ENCODE results near the gene ST13.

Gene ST13

DNA sequence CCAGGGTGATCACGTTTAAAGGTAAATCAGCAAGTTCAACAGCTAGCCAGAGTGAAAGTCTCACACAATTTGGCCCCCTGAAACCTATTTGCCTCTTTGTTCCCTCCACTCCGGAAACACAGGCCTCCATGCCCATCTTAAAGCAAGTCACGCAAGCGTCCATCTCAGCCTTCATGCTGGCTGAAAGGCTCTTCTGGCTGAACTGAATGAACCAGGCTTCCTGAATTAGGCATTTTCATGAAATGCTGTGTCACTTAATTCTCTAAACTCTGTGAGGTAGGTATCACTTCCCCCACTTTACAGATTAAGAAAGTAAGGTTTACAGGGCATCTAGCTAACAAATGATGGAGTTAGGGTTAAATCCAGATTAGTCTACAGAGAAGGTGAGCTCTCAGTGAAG is 38.7 kb downstream of the ST13 start:
- no peaks in the 10 kb centered on the region for H3K9me3 ChIP-seq (ENCODE audit: control insufficient read depth in 2 of 2, low read length in 2 of 2)
- H3K27me3 ChIP-seq (ENCODE audit: control insufficient read depth in 1 of 2, insufficient read depth in 2 of 2, low read length in 2 of 2), result no peaks in the 10 kb centered on the region
- H3K27ac ChIP-seq (ENCODE audit: low read length), result no peak overlapping the region
- peak overlapping the region in 1 of 2 donors; percentile 99 for H3K4me3 ChIP-seq (ENCODE audit: low read length in 2 of 2)
- no peak overlapping the region for H3K9ac ChIP-seq (ENCODE audit: low read length in 2 of 2)
- peaks cover 0 to 2% of the 10 kb centered on the region in 2 donors for H3K36me3 ChIP-seq (ENCODE audit: control insufficient read depth in 2 of 2, insufficient read depth in 2 of 2, low read length in 2 of 2)
- H3K4me1 ChIP-seq (ENCODE audit: control insufficient read depth, insufficient read depth, low read length), result peaks cover 5% of the 10 kb centered on the region

DNA sequence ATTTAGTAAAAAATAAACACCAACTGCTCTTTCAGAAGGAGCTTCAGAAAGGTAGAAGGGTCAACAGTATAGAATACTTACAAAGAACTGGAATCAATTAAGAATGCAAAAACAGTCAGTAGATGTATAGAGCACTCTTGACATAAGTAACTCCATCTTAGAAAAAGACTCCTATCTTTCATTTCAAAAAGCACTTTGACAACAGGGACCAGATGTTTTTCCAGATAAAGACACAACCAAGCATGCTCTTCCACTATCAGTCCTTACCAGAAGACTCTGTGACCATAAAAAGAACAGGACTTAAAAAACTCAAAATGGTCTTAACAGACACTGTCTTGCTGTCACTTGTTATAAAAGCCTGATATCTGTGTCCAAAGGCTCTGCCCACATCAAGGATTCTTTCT is 42.5 kb downstream of the ST13 start:
- Histone ChIP-seq H3K27me3 (ENCODE audit: control insufficient read depth in 1 of 2, insufficient read depth in 2 of 2, low read length in 2 of 2) (no peaks in the 10 kb centered on the region), H3K27ac (ENCODE audit: low read length) (no peak overlapping the region), H3K9ac (ENCODE audit: low read length in 2 of 2) (no peak overlapping the region), H3K4me3 (ENCODE audit: low read length in 2 of 2) (no peak overlapping the region), H3K9me3 (ENCODE audit: control insufficient read depth in 2 of 2, low read length in 2 of 2) (no peaks in the 10 kb centered on the region), H3K36me3 (ENCODE audit: control insufficient read depth in 2 of 2, insufficient read depth in 2 of 2, low read length in 2 of 2) (no peaks in the 10 kb centered on the region), H3K4me1 (ENCODE audit: control insufficient read depth, insufficient read depth, low read length) (peaks cover 3% of the 10 kb centered on the region)

DNA sequence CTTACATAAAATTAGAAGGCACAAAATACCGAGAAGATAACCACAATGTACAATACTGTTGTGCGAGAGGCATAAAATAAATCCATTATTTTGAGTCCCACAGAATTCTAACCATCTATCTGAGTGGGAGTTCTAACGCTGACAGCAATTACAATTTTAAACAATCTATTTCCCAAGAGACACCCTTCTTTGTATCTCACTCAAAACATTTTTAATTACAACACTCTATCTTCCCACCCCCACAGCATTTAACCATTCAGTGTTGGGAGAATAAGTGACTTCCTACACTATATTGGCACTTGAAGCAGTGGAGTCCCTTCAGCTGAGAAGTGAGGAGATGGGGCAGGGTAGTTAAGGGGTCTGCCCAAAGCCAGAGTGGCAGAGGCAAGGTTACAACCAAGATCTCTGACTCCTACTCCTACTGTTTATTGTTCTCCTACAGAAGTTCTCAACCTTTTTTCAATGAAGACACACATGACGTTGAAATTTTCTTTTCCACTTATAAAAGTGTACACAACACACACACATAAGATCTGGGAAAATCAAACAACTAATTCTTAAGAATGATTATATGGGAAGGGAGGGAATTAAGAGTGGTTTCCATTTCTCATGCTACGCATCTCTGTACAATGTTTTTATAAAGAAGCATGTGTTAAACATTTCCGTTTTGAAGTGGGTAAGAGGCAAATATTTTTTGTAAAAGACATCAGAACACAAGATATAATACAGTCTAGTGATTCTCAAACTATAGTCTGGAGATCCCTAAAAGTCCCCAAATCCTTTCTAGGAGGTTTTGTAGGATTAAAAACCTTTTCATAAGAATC is 48.2 kb downstream of the ST13 start:
- no peaks in the 10 kb centered on the region for H3K36me3 ChIP-seq (ENCODE audit: control insufficient read depth in 2 of 2, insufficient read depth in 2 of 2, low read length in 2 of 2)
- no peaks in the 10 kb centered on the region for H3K9me3 ChIP-seq (ENCODE audit: control insufficient read depth in 2 of 2, low read length in 2 of 2)
- no peaks in the 10 kb centered on the region for H3K27me3 ChIP-seq (ENCODE audit: control insufficient read depth in 1 of 2, insufficient read depth in 2 of 2, low read length in 2 of 2)
- H3K4me1 ChIP-seq (ENCODE audit: control insufficient read depth, insufficient read depth, low read length), result peaks cover 2% of the 10 kb centered on the region
- no peak overlapping the region for H3K4me3 ChIP-seq (ENCODE audit: low read length in 2 of 2)
- no peak overlapping the region for H3K27ac ChIP-seq (ENCODE audit: low read length)
- H3K9ac ChIP-seq (ENCODE audit: low read length in 2 of 2), result no peak overlapping the region

DNA sequence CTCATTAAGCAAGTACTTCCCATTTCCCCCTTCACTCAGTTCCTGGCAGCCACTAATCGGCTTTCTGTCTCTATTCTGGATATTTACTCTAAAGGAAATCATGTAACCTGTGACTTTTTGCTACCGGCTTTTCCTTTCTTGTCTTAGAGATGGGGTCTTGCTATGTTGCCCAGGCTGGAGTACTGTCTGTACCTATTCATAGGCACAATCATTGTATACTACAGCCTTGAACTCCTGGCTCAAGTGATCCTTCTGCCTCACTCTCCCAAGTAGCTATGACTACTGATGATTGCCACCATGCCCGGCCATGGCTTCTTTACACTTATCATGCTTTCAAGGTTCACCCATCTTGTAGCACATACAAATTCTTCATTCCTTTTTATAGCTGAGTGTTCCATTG is 49.7 kb downstream of the ST13 start:
- H3K9me3 ChIP-seq (ENCODE audit: control insufficient read depth in 2 of 2, low read length in 2 of 2), result no peaks in the 10 kb centered on the region
- no peaks in the 10 kb centered on the region for H3K36me3 ChIP-seq (ENCODE audit: control insufficient read depth in 2 of 2, insufficient read depth in 2 of 2, low read length in 2 of 2)

DNA sequence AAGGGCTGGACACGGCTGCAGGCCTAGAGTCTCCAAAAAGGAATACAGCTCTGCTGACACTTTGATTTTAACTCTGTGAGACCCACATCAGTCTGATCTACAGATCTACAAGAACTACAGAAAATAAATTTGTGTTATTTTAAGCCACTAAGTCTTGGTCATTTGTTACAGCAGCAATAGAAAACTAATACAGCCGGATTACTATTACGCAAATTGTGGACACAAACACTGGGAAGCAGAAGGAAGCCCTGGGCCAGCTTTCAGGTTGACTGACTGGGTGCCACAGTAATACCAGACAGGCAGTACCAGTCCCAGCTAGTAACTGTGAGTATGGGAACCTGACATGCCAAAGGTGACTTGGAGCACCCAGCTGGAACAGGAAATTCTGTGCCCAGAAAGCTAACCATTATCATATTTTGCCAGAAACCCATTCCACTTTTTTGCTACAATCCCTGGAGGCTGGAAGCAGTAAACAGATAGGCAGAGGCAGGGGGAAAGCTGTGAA is 50.7 kb downstream of the ST13 start:
- Histone ChIP-seq H3K4me3 (ENCODE audit: low read length in 2 of 2) (no peak overlapping the region), H3K27me3 (ENCODE audit: control insufficient read depth in 1 of 2, insufficient read depth in 2 of 2, low read length in 2 of 2) (no peaks in the 10 kb centered on the region), H3K4me1 (ENCODE audit: control insufficient read depth, insufficient read depth, low read length) (peaks cover 2% of the 10 kb centered on the region), H3K27ac (ENCODE audit: low read length) (no peak overlapping the region), H3K36me3 (ENCODE audit: control insufficient read depth in 2 of 2, insufficient read depth in 2 of 2, low read length in 2 of 2) (no peaks in the 10 kb centered on the region), H3K9me3 (ENCODE audit: control insufficient read depth in 2 of 2, low read length in 2 of 2) (no peaks in the 10 kb centered on the region), H3K9ac (ENCODE audit: low read length in 2 of 2) (no peak overlapping the region)

More for the DNA sequence above, 49.7 kb downstream of the ST13 start:
- no peaks in the 10 kb centered on the region for H3K27me3 ChIP-seq (ENCODE audit: control insufficient read depth in 1 of 2, insufficient read depth in 2 of 2, low read length in 2 of 2)
- no peak overlapping the region for H3K9ac ChIP-seq (ENCODE audit: low read length in 2 of 2)
- no peak overlapping the region for H3K27ac ChIP-seq (ENCODE audit: low read length)
- peaks cover 2% of the 10 kb centered on the region for H3K4me1 ChIP-seq (ENCODE audit: control insufficient read depth, insufficient read depth, low read length)
- H3K4me3 ChIP-seq (ENCODE audit: low read length in 2 of 2), result no peak overlapping the region

DNA sequence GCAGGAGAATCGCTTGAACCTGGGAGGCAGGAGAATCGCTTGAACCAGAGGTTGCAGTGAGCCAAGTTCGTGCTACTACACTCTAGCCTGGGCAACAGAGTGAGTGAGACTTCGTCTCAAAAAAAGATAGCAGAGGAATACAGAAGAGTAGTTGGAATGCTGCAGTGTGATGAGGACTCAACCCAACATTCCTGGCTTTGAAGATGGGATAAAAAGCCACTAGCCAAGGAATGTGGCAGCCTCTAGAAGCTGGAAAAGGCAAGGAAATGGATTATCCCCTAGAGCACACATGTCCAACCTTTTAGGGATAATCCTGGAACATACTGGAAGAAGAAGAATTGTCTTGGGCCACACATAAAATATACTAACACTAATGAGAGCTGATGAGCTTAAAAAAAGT is 51.2 kb downstream of the ST13 start:
- no peak overlapping the region for H3K27ac ChIP-seq (ENCODE audit: low read length)
- no peaks in the 10 kb centered on the region for H3K27me3 ChIP-seq (ENCODE audit: control insufficient read depth in 1 of 2, insufficient read depth in 2 of 2, low read length in 2 of 2)
- H3K4me1 ChIP-seq (ENCODE audit: control insufficient read depth, insufficient read depth, low read length), result peaks cover 2% of the 10 kb centered on the region
- H3K9ac ChIP-seq (ENCODE audit: low read length in 2 of 2), result no peak overlapping the region
- H3K36me3 ChIP-seq (ENCODE audit: control insufficient read depth in 2 of 2, insufficient read depth in 2 of 2, low read length in 2 of 2), result no peaks in the 10 kb centered on the region
- H3K9me3 ChIP-seq (ENCODE audit: control insufficient read depth in 2 of 2, low read length in 2 of 2), result no peaks in the 10 kb centered on the region
- no peak overlapping the region for H3K4me3 ChIP-seq (ENCODE audit: low read length in 2 of 2)

DNA sequence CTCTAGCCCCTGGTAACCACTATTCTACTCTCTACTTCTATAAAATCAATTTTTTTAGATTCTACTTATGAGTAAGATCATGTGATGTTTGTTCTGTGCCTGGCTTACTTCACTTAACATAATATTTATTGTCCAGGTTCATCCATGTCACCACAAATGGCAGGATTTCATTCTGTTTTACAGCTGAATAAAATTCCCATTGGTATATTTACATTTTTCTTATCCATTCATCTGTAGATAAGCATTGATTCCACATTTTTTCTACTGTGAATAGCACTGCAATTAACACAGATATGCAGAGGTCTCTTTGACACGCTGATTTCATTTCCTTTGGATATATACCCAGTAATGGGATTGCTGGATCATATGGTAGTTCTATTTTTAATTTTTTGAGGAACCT is 53.1 kb downstream of the ST13 start:
- Histone ChIP-seq H3K9me3 (ENCODE audit: control insufficient read depth in 2 of 2, low read length in 2 of 2) (no peaks in the 10 kb centered on the region), H3K4me3 (ENCODE audit: low read length in 2 of 2) (no peak overlapping the region), H3K4me1 (ENCODE audit: control insufficient read depth, insufficient read depth, low read length) (peaks cover 2% of the 10 kb centered on the region), H3K27me3 (ENCODE audit: control insufficient read depth in 1 of 2, insufficient read depth in 2 of 2, low read length in 2 of 2) (no peaks in the 10 kb centered on the region), H3K27ac (ENCODE audit: low read length) (no peak overlapping the region), H3K36me3 (ENCODE audit: control insufficient read depth in 2 of 2, insufficient read depth in 2 of 2, low read length in 2 of 2) (peaks cover 0 to under 1% of the 10 kb centered on the region in 2 donors), H3K9ac (ENCODE audit: low read length in 2 of 2) (no peak overlapping the region)

DNA sequence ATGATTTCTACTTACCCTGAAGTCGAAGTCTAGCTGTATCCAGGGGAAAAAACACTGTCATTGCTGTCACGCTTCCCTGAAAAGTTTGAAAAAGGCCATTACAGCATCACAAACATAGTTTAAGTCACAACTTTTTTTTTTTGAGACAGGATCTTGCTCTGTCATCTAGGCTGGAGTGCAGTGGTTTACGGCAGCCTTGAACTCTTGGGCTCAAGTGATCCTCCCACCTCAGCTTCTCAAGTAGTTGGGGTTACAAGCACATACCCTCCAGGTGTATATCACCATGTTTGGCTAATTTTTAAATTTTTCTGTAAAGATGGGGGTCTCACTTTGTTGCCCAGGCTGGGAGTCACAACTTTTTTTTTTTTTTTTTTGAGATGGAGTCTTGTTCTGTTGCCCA is 57.4 kb downstream of the ST13 start:
- Histone ChIP-seq H3K4me1 (ENCODE audit: control insufficient read depth, insufficient read depth, low read length) (peaks cover 2% of the 10 kb centered on the region), H3K36me3 (ENCODE audit: control insufficient read depth in 2 of 2, insufficient read depth in 2 of 2, low read length in 2 of 2) (peaks cover 3 to 4% of the 10 kb centered on the region in 2 donors), H3K27ac (ENCODE audit: low read length) (no peak overlapping the region), H3K27me3 (ENCODE audit: control insufficient read depth in 1 of 2, insufficient read depth in 2 of 2, low read length in 2 of 2) (no peaks in the 10 kb centered on the region), H3K4me3 (ENCODE audit: low read length in 2 of 2) (no peak overlapping the region), H3K9ac (ENCODE audit: low read length in 2 of 2) (no peak overlapping the region), H3K9me3 (ENCODE audit: control insufficient read depth in 2 of 2, low read length in 2 of 2) (no peaks in the 10 kb centered on the region)

DNA sequence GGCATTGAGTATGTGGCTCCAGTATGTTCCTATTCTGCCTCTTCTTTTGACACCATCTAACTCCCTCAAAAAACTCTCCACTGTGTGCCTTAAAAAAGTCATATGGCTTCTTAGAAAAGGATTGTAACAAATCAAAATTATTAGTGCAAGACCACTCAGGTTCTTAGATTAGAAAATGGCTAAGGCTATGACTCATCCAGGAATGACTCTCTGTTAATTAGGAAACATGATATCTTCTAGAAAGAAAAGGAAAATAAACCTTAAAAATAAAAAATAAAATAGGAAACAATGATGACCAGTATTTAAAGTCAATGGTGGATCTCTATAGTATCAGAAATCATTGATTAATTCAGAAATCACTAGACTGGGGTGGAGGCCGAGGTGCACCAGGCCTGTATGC is 59.0 kb downstream of the ST13 start:
- Histone ChIP-seq H3K27me3 (ENCODE audit: control insufficient read depth in 1 of 2, insufficient read depth in 2 of 2, low read length in 2 of 2) (no peaks in the 10 kb centered on the region), H3K9me3 (ENCODE audit: control insufficient read depth in 2 of 2, low read length in 2 of 2) (no peaks in the 10 kb centered on the region), H3K4me3 (ENCODE audit: low read length in 2 of 2) (no peak overlapping the region), H3K27ac (ENCODE audit: low read length) (no peak overlapping the region), H3K36me3 (ENCODE audit: control insufficient read depth in 2 of 2, insufficient read depth in 2 of 2, low read length in 2 of 2) (peaks cover 4 to 8% of the 10 kb centered on the region in 2 donors), H3K4me1 (ENCODE audit: control insufficient read depth, insufficient read depth, low read length) (no peaks in the 10 kb centered on the region), H3K9ac (ENCODE audit: low read length in 2 of 2) (no peak overlapping the region)

DNA sequence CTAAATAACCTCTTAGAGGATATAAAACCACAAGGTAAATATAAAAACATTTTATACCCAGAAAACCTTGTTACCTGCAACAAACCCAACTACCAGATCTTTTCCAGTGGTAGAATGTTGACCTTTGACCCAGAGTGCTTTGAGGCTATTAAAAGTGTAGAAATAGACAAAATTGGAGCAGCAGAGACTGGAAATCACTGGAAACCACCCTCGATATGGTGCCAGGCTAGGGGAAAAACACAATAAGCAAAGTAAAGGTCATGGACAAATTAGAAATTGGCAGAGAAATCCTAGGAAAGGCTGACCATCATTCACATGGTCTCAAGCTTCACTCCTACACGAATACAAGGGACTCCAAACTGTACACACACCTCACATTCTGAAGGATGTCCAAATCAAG is 64.0 kb downstream of the ST13 start:
- Histone ChIP-seq H3K36me3 (ENCODE audit: control insufficient read depth in 2 of 2, insufficient read depth in 2 of 2, low read length in 2 of 2) (peaks cover 5 to 7% of the 10 kb centered on the region in 2 donors), H3K4me1 (ENCODE audit: control insufficient read depth, insufficient read depth, low read length) (no peaks in the 10 kb centered on the region)

DNA sequence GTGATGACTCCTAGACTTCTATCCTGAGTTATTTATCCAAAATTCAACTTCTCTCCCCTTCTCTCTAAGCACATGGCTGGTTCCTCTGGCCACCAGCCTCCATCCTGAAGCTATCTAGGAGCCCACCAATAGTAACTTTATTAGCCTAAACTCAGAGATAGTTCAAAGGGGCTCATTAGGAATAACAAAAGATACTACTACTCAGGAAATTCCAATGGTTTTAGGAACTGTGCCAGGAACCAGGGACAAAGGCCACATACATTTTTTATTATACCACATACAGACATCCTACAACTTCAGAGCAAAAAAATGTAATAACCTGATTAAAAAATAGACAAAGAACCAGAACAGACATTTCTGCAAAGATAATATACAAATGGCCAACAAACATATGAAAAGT is 65.2 kb downstream of the ST13 start:
- Histone ChIP-seq H3K4me3 (ENCODE audit: low read length in 2 of 2) (no peak overlapping the region), H3K27me3 (ENCODE audit: control insufficient read depth in 1 of 2, insufficient read depth in 2 of 2, low read length in 2 of 2) (no peaks in the 10 kb centered on the region), H3K4me1 (ENCODE audit: control insufficient read depth, insufficient read depth, low read length) (no peaks in the 10 kb centered on the region), H3K27ac (ENCODE audit: low read length) (no peak overlapping the region), H3K9ac (ENCODE audit: low read length in 2 of 2) (no peak overlapping the region), H3K9me3 (ENCODE audit: control insufficient read depth in 2 of 2, low read length in 2 of 2) (no peaks in the 10 kb centered on the region), H3K36me3 (ENCODE audit: control insufficient read depth in 2 of 2, insufficient read depth in 2 of 2, low read length in 2 of 2) (peaks cover 8 to 11% of the 10 kb centered on the region in 2 donors)

More for the DNA sequence above, 64.0 kb downstream of the ST13 start:
- H3K4me3 ChIP-seq (ENCODE audit: low read length in 2 of 2), result no peak overlapping the region
- H3K27me3 ChIP-seq (ENCODE audit: control insufficient read depth in 1 of 2, insufficient read depth in 2 of 2, low read length in 2 of 2), result no peaks in the 10 kb centered on the region
- no peak overlapping the region for H3K9ac ChIP-seq (ENCODE audit: low read length in 2 of 2)
- no peaks in the 10 kb centered on the region for H3K9me3 ChIP-seq (ENCODE audit: control insufficient read depth in 2 of 2, low read length in 2 of 2)
- no peak overlapping the region for H3K27ac ChIP-seq (ENCODE audit: low read length)

Data from stomach smooth muscle (tissue), 2 donors.